ENCODE data around the gene GADD45B.

Gene GADD45B

DNA sequence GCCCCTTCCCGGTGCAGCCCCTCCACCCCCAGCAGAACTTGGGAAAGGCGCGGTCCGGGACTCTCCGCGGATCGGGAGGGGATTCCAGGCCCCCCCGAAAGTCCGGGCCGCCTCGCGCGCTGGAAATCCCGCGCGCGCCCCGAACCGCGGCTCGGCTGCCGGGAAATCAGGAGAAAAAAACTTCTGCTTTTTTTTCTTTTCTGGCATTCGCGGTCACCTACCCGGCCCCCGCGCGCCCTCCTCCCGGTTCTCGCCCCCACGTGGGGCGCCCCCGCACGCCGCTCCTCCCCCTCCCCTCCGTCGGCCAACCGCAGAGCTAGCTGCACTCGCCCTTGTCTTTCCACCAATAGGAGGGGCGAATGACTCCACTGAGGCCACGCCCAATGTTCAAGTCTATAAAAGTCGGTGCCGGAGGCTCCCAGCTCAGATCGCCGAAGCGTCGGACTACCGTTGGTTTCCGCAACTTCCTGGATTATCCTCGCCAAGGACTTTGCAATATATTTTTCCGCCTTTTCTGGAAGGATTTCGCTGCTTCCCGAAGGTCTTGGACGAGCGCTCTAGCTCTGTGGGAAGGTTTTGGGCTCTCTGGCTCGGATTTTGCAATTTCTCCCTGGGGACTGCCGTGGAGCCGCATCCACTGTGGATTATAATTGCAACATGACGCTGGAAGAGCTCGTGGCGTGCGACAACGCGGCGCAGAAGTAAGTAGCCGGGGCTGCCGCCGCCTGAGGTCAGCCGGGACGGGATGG, at the start of gene GADD45B:
Gene GADD45B, plus strand, starts transcription at position 426 of the 749 bp plus-strand sequence. Its CDS starts 232 bp downstream, at position 658.
- DNase-seq (ENCODE audit: low read depth in 2 of 2) = peak; percentile 95 to 97

GRCh38 chr19:2426611-2427428, 49.1 kb upstream of the GADD45B start:
- DNase-seq (ENCODE audit: low read depth in 2 of 2) = no peak

DNA sequence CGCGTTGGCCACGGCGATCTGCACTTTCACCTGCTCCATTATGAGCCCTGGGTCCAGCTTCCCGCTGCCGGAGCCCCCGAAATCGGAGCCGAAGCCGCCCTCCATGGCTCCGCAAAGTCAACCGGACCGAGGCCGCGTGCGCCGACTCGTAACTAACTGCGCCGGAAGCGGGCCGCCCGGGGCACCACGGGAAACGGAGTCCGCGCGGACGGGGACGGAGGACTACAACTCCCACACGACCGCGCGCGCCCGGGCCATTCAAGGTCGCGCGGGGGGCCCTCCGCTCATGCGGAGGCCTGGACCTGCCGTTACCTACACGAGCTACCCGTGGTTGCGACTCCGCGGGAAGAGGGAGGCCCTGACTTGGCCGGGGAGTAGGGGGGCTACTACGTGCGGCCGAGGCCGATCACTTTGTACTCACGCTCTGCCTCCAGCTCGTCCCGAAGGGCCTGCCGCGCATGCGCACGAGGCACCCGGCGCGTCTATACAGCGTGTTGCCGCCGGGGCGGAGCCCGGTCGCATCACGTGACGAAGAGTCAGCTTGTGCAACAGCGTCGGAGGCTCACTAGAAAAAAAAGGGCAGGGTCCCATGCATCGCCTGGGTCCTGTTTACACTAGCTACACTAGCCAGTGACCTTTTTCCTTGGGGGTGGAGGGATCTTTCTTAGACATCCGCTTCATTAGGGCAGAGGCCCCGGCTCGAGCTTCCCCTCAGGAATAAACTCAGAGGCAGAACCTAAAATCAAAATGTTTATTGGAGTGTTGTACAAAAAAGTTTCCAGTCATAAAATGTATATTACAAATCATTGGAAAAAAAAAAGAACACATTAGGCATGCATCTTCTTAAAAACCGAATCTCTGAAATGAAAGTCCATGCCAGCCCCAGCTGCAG, 48.3 kb upstream of the GADD45B start, which contains the start of gene TIMM13:
Gene TIMM13, minus strand, starts transcription at position 158 of the 892 bp plus-strand sequence. Its CDS starts 53 bp downstream, at position 105.
- peak; percentile 93 to 94 for DNase-seq (ENCODE audit: low read depth in 2 of 2)

DNA sequence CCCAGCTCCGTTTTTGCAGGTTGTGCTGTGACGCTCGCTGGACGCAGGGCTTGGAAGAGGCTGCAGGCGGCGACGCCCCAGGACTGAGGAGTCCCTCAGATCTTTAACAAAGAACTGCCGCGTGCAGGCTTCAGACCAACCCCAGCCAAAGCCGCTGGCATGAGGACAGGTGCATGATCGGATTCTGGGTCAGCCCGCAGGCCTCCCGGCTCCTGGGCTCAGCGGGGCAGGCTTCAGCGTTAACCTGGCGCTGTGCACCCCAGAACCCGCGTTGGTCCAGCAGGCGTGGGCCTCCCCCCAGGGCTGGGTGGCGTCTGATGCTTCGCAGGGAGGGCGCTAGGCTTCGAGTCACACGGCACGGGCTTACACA, 47.6 kb upstream of the GADD45B start:
- no peak for DNase-seq (ENCODE audit: low read depth in 2 of 2)

- DNase-seq (ENCODE audit: low read depth in 2 of 2) = no peak
Observed at GRCh38 chr19:2428756-2429711, 46.9 kb upstream of the GADD45B start.

GRCh38 chr19:2429917-2430535, 45.9 kb upstream of the GADD45B start:
- DNase-seq (ENCODE audit: low read depth in 2 of 2) = no peak

DNA sequence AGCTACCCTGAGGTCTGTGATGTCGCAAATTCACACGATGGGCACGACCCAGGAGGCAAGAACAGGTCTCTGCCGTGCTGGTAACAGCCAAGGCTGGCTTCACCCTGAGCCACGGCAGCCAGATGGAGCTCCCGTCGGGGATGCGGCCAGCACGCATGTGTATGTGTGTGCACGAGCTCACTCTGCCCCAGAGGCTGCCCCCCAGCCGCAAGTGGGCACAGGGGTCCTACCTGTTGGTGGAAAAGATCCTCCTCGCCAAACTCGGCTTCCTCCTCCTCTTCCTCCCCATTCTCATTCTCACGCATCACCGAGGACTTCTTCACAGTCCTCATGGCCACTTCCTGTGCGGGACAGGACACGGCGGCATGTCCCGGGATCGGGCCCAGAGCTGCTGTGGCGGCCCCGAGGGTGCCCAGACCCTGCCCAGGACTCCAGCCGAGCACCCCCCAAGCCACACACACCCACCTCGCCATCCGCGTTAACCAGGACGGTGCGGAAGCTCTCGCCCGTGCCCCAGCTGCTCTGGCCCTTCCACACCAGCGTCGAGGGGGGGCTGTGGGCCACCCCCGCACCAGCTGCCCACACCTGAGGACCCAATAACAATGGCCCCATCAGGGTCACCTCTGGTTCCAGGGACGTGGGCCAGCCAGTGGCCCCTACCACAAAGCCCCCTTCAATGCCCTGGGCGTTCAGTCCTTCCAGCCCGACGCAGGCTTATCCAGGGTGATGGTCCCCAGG, 44.4 kb upstream of the GADD45B start:
- no peak for DNase-seq (ENCODE audit: low read depth in 2 of 2)

GRCh38 chr19:2432131-2432848, 43.6 kb upstream of the GADD45B start:
- no peak for DNase-seq (ENCODE audit: low read depth in 2 of 2)

DNA sequence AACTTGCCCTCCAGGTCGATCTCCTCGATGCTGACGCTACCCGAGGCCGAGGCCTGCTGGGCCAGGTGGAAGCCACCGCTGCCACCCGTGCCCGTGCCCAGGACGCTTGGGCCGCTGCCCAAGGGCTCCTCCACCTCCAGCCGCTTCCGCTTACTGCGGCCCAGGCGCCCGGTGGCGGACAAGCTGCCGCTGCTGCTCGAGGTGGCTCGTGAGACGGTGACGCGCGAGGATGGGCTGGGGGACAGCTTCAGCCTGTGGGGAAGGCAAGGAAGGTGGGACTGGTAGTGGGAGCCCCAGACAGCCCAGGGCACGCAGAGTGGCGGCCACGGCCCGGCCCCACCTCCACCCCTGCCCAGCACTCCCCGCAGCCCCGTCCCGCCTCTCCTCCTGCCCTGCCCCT, 42.1 kb upstream of the GADD45B start:
- no peak for DNase-seq (ENCODE audit: low read depth in 2 of 2)

DNA sequence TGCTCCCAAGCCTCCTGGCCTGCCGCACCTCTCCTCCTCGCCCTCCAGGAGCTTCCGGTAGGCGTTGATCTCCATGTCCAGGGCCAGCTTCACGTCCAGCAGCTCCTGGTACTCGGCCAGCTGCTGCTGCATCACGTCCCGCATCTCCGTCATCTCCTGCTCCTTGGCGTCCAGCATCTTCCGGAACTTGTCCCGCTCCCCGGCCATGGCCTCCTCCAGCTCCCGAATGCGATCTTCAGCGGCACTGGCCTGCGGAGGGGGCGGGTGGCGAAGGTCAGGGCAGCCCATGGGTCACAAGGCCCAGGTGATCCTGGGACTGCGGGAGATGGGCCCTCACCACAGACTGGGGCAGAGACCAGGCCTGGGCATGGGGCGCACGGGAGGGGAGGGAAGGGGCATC, 41.7 kb upstream of the GADD45B start:
- no peak for DNase-seq (ENCODE audit: low read depth in 2 of 2)

GRCh38 chr19:2434721-2435265, 41.1 kb upstream of the GADD45B start:
- no peak for DNase-seq (ENCODE audit: low read depth in 2 of 2)

DNA sequence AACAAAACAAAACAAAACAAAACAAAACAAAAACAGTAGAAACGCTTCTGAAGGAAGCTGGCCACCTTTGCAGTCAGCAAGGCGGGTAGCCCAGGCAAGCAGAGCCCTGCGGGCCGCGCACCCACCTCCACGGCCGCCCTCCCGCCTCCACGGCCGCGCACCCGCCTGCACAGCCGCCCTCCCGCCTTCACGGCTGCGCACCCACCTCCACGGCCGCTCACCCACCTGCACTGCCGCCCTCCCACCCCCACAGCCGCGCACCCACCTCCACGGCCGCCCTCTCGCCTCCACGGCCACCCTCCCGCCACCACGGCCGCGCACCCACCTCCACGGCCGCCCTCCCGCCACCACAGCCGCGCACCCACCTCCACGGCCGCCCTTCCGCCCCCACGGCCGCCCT, 39.5 kb upstream of the GADD45B start:
- no peak for DNase-seq (ENCODE audit: low read depth in 2 of 2)

GRCh38 chr19:2436926-2437325, 39.0 kb upstream of the GADD45B start:
- no peak for DNase-seq (ENCODE audit: low read depth in 2 of 2)

GRCh38 chr19:2438178-2438577, 37.7 kb upstream of the GADD45B start:
- DNase-seq (ENCODE audit: low read depth in 2 of 2) = no peak

DNA sequence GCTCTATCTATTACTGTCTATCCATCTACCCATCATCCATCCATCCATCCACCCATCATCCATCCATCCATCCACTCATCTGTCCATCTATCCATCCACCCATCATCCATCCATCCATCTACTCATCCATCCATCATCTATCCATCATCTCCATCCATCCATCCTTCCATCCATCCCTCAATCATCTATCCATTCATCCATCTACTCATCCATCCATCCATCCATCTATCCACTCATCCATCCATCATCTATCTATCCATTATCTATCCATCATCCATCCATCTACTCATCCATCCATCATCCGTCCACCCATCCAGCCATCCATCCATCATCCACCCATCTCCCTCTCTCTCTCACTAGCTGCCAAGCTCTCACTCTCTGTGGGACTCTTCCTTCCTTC, 35.4 kb upstream of the GADD45B start:
- DNase-seq (ENCODE audit: low read depth in 2 of 2) = no peak

GRCh38 chr19:2441096-2441752, 34.7 kb upstream of the GADD45B start:
- no peak for DNase-seq (ENCODE audit: low read depth in 2 of 2)

- DNase-seq (ENCODE audit: low read depth in 2 of 2) = no peak
Observed at GRCh38 chr19:2443116-2443784, 32.7 kb upstream of the GADD45B start.

GRCh38 chr19:2443785-2444182, 32.1 kb upstream of the GADD45B start:
- no peak for DNase-seq (ENCODE audit: low read depth in 2 of 2)
